Colonic mucosa (tissue), 4 donors: ENCODE results near the gene TXNDC9. TPM values are rescaled to one million over a fixed set of nuclear protein-coding genes. Genes with fewer than 3 reads are reported as not detected.

Source experiments
- DNase-seq: peaks from one replicate; pipeline ENCODE4 v3.0.0-alpha.2; 2020
- H3K27ac ChIP-seq: fragments of 200-600 bp; one replicate; pipeline ENCODE4 v1.8.0; 2021
- H3K27me3 ChIP-seq: fragments of 200-600 bp; one replicate; pipeline ENCODE4 v1.8.0; 2021
- H3K36me3 ChIP-seq: fragments of 200-600 bp; one replicate; pipeline ENCODE4 v1.8.0; 2021
- H3K4me1 ChIP-seq: fragments of 200-600 bp; one replicate; pipeline ENCODE4 v1.8.0; 2021; ENCODE audit warnings: mild to moderate bottlenecking
- H3K4me3 ChIP-seq: fragments of 200-600 bp; one replicate; pipeline ENCODE4 v1.8.0; 2021
- H3K9ac ChIP-seq, 2 donors: one replicate each; pipeline ENCODE4 v1.7.0; 2013; ENCODE audit warnings: control low read depth in 2 of 2, low read depth in 2 of 2, low read length in 2 of 2
- H3K9me3 ChIP-seq: fragments of 200-600 bp; one replicate; pipeline ENCODE4 v1.8.0; 2021
- intact Hi-C: fragments of 100-400 bp; cut with DNase I; formaldehyde crosslinking; loops from one replicate; pipeline ENCODE4 v1.14.1; 2022
- total RNA-seq, 2 donors: library from RNA; stranded (reverse); fragmentation: NEBNext Ultra II Directional in 1 of 2; extraction: Animal tissue kit (Norgen Biotek cat#: 25700) in 1 of 2; gene quantifications; one replicate each; pipeline ENCODE4 v1.2.1, GENCODE V29; 2021
- TF ChIP-seq, protein P1 (sequence below): fragments of 200-600 bp; IDR thresholded peaks from one replicate; pipeline ENCODE4 v1.8.0; 2022; ENCODE audit warnings: antibody characterized with exemption, mild to moderate bottlenecking
- donor health status: healthy.
- donor health status: DM: no; HTN: no; CAD: no.
- donor health status: DM: no; HTN: no; CAD: no.

The TXNDC9 gene, protein sequence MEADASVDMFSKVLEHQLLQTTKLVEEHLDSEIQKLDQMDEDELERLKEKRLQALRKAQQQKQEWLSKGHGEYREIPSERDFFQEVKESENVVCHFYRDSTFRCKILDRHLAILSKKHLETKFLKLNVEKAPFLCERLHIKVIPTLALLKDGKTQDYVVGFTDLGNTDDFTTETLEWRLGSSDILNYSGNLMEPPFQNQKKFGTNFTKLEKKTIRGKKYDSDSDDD
- total RNA-seq = 10 to 100 TPM; 25.9 to 26.2 TPM

DNA sequence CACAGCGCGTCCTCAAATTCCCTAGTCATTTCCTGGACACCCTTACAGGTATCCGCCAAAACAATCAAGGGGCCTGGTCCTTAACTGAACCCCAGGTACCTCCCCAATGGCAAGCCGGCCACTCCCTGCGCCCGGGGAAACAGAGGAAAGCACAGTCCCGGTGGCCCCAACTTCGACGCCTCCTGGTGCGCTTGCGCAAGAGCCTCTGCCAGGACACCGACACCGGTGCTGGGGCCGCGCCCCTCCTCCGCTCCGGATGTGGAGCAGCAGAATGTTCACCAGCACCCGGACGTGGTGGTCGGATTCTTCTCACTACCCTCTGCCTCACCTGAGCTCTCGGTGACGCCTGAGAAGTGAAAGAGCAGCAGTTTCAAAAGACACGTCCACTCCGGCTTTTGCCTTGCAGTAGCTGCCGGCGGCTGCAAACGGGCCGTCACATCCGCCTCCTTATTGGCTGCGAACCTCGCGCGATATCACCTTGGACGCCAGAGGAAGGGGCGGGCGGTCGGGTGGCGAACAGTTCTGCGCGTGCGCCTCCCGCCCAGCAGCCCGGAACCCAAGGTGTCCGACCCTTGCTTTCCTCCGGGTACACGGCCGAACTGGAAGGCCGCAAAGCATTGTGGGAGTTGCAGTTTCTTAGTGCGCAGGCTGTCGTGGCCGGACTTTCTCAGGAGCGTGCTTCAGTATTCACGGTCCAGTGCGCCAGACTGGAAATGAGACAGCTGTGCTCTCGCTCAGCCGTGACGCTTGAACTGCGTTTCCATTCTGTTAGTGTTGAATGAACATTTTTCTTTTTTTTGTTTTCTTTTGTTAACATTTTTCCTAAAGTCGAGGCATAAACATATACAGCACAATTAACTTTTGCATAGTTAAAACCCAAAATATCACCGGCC is at the start of gene TXNDC9:
TXNDC9 (minus strand) TSS at position 423 of the 893 bp plus-strand sequence. CDS start 3,123 bp downstream, outside the sequence.
- peak; percentile 99 for DNase-seq
- Histone ChIP-seq H3K36me3 (peaks cover 6% of the 10 kb centered on the region), H3K9ac (peak within 1 kb of the TSS; percentile 84 to 92), H3K9me3 (no peaks in the 10 kb centered on the region), H3K27me3 (no peaks in the 10 kb centered on the region), H3K27ac (peak within 1 kb of the TSS; percentile 91), H3K4me3 (peak within 1 kb of the TSS; percentile 95), H3K4me1 (peaks cover 11% of the 10 kb centered on the region)
- TF ChIP-seq, protein P1, sequence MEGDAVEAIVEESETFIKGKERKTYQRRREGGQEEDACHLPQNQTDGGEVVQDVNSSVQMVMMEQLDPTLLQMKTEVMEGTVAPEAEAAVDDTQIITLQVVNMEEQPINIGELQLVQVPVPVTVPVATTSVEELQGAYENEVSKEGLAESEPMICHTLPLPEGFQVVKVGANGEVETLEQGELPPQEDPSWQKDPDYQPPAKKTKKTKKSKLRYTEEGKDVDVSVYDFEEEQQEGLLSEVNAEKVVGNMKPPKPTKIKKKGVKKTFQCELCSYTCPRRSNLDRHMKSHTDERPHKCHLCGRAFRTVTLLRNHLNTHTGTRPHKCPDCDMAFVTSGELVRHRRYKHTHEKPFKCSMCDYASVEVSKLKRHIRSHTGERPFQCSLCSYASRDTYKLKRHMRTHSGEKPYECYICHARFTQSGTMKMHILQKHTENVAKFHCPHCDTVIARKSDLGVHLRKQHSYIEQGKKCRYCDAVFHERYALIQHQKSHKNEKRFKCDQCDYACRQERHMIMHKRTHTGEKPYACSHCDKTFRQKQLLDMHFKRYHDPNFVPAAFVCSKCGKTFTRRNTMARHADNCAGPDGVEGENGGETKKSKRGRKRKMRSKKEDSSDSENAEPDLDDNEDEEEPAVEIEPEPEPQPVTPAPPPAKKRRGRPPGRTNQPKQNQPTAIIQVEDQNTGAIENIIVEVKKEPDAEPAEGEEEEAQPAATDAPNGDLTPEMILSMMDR = no peak
- intact Hi-C loops = loop anchor here (5.0 to 10.0 kb wide), 2 partner anchors 151 to 156 kb away; partner anchors contain the start of genes MITD1, MRPL30 and REV1

DNA sequence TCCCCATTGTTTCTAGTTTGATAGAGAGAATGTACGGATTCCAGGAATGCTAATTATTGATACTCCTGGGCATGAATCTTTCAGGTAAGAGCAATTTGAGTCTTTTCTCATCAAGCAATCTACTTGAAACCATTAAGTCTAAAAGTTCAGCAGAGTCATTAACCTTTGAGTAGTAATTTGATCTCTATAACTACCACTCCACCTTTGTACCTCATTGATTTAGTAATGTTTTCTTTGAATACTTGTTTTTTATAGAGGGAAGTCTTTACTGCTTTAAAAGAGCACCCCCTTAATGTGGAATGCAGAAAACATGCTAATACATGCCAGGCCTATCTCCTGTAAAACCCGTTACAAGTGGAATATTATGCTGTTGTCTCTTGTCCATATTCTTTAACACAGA is 46.0 kb upstream of the TXNDC9 start:
- TF ChIP-seq, protein P1 = no peak
- Histone ChIP-seq H3K9ac (no peak overlapping the region), H3K4me3 (no peak overlapping the region), H3K36me3 (peaks cover 5% of the 10 kb centered on the region), H3K27me3 (no peaks in the 10 kb centered on the region), H3K4me1 (no peaks in the 10 kb centered on the region), H3K27ac (no peak overlapping the region), H3K9me3 (no peaks in the 10 kb centered on the region)
- DNase-seq = no peak
- intact Hi-C loops = no loop called here

DNA sequence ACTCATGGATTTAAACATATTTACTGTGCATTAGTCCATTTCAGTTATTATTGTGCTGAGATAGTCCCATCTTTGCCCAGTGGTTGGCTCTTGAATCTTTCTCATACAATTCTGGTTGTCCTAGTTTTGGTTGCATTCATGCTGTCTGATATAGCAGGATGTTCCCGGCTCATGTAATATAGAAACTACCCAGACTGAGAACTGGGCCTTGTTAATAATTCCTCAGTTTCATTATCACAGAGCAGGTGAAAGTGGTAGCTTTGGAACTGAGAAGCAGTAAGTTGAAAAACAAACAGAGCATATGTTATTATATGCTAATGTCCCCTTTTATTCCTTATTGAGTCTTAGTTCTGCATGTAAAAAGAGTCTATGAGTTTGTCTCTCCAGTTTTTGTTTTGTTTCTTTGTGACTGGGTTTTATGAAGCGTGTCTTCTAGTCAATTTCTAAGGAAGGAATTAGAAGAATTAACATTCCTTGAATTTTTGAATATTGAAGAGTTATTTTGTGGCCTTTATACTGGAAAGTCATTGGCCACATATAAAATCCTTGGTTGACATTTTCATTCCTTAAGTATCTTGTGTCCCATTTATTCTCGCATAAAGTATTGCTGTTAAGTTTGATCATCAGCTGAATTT is 44.4 kb upstream of the TXNDC9 start:
- H3K9ac ChIP-seq = no peak overlapping the region
- no peak overlapping the region for H3K4me3 ChIP-seq
- no peak for DNase-seq
- H3K36me3 ChIP-seq = peaks cover 5% of the 10 kb centered on the region
- intact Hi-C loops = no loop called here
- no peaks in the 10 kb centered on the region for H3K27me3 ChIP-seq
- H3K9me3 ChIP-seq = no peaks in the 10 kb centered on the region
- H3K4me1 ChIP-seq = no peaks in the 10 kb centered on the region
- TF ChIP-seq, protein P1 = no peak
- no peak overlapping the region for H3K27ac ChIP-seq

DNA sequence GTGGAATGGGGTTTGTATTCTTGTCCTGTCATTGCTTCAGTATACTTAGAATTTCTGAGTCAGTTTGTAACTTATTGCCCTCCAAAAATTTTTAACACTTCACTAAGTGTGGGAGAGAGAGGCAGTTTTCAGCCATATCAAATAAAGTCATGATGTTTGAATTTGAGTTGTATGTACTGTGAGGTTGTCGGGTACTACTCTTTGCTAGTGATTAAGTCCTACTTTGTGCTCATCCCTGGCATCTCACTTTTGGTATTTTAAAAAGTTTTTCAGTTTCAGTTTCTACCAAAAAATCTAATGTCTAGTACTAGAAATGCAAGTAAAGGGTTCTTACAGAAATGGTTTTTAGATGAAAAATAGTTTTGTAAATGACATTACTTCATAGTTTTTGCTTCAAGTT is 41.7 kb upstream of the TXNDC9 start:
- intact Hi-C loops = no loop called here
- H3K27me3 ChIP-seq = no peaks in the 10 kb centered on the region
- H3K9me3 ChIP-seq = no peaks in the 10 kb centered on the region
- no peak overlapping the region for H3K27ac ChIP-seq
- no peaks in the 10 kb centered on the region for H3K4me1 ChIP-seq
- H3K4me3 ChIP-seq = no peak overlapping the region
- H3K36me3 ChIP-seq = peaks cover 10% of the 10 kb centered on the region
- H3K9ac ChIP-seq = no peak overlapping the region
- TF ChIP-seq, protein P1 = no peak
- no peak for DNase-seq

DNA sequence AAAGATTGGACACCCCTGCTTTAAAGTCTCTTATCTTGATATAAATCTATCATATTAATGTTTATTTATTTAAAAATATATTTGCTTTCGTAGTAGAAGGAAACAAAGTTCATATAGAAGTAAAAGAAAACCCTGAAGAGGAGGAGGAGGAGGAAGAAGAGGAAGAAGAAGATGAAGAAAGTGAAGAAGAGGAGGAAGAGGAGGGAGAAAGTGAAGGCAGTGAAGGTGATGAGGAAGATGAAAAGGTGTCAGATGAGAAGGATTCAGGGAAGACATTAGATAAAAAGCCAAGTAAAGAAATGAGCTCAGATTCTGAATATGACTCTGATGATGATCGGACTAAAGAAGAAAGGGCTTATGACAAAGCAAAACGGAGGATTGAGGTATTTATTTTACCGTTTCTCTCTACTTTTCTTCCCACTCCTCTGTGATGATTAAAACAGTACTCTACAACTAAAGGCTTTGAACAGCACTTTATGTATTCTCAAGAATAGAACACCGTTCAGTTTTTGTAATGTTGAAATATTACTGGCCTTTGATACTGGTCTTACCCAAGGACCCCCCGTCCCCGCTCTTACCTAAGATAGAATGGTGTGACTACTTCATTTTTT is 40.2 kb upstream of the TXNDC9 start:
- Histone ChIP-seq H3K9ac (no peak overlapping the region), H3K27me3 (no peaks in the 10 kb centered on the region), H3K36me3 (peaks cover 10% of the 10 kb centered on the region), H3K4me3 (no peak overlapping the region), H3K27ac (no peak overlapping the region), H3K4me1 (no peaks in the 10 kb centered on the region), H3K9me3 (no peaks in the 10 kb centered on the region)
- DNase-seq = no peak
- TF ChIP-seq, protein P1 = no peak
- intact Hi-C loops = no loop called here
